CD4-positive, alpha-beta T cell treated with Interleukin-17A for 1 hour (primary cell): ENCODE results near the gene P4HA2.

Experiments used
- DNase-seq: peaks from one replicate; pipeline ENCODE4 v3.0.0-alpha.2; 2020

The P4HA2 gene

GRCh38 chr5:132221781-132222648 is 5.6 kb downstream of the P4HA2 start:
- DNase-seq, result no peak

DNA sequence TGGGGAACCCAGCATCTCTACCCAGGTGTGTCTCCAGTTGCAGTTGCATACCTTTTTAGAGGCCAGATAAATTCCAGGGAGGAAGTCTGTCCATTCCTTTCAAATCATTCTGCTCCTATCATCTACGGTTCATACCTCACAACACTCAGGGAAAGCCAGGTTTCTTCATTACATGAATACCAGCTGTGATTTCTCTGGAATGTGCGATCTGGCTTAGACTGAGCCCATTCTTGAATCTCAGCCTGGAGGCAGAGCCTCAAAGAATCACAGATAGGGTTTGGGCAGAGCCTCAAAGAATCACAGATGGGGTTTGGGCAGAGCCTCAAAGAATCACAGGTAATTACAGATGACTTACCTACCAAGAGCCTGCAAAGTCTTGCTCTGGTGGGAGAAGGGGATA is 7.2 kb downstream of the P4HA2 start:
- no peak for DNase-seq

- DNase-seq, result no peak
These were observed 7.7 kb downstream of the P4HA2 start for GRCh38 chr5:132219981-132220380.

GRCh38 chr5:132219289-132219970 is 8.2 kb downstream of the P4HA2 start:
- no peak for DNase-seq

DNA sequence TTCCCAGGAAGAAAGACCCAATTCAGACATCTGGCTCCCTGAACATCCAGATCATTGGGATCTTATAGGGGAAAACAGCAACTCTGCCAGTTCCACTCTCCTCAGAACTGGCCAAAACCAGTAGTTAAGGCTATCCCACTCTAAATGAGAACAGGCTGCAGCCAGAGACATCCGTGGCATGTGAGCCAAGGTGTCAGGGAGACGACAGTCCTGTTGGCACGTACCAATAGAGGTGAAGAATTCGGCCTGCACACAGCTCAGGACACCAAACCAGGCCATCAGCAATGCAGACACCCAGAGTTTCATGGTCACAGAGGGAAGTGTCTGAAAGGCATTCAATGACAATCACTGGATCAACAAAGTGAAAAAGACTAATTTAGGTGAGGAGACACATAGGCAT is 9.3 kb downstream of the P4HA2 start:
- no peak for DNase-seq

GRCh38 chr5:132215329-132215728 is 12.3 kb downstream of the P4HA2 start:
- no peak for DNase-seq

GRCh38 chr5:132214491-132214890 is 13.2 kb downstream of the P4HA2 start:
- DNase-seq, result no peak

GRCh38 chr5:132213666-132214065 is 14.0 kb downstream of the P4HA2 start:
- DNase-seq, result no peak

DNA sequence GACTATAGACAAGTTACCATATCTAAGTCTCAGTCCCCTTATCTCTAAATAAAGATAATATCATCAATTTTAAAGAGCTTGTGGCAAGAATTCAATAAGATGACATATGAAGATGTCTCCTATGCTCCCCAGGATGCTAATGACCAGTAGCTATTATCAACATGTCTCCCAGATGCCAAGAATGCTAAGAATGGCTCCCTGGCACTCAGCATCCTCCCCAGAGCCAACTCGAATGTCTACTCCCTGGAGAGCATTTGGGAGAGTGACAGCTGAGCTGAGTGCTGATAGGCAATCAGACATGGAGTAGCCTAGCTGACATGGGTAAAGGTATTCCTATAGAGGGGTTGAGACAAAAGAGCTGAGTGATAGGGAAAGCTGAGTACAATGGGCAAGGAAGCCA is 15.9 kb downstream of the P4HA2 start:
- no peak for DNase-seq

DNA sequence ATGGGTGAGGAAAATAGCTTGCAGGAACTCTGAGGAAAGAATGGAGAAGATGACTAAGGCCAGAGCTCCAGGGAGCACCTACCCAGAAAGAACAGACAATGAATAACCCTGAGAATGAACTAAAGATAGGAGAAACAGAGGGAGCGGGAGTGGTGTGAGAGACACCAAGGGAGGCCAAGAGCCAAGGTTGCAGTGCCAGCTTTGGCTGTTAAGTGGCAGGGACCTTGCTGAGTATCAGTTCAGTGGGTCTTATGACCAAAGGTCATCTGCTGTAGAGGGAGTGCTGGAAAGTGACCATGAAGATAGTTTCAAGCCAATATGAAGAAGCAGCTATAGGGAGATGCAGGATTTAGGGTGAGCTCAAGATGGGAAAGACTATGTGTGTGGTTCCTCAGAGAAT is 16.7 kb downstream of the P4HA2 start:
- DNase-seq, result no peak

- no peak for DNase-seq
These were observed 17.6 kb downstream of the P4HA2 start for GRCh38 chr5:132209901-132210545.

GRCh38 chr5:132209131-132209530 is 18.5 kb downstream of the P4HA2 start:
- DNase-seq, result no peak

DNA sequence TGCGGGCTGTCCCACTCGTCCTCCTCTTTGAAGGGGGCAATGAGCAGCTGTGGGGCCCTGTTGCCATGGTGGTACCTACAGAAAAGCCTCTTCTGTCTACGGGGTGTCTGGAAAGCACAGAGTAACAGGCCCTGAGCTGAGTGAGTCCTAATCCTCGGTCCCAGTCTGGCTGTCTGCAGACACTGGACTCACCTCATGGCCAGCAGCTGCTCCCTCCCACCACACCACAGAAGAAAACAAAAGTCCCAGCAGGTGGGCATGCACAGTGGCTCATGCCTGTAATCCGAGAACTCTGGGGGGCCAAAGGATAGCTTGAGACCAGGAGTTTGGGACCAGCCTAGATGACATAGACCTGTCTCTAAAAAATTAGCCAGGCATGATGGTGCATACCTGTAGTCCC is 19.9 kb downstream of the P4HA2 start:
- no peak for DNase-seq

- no peak for DNase-seq
These were observed 20.9 kb downstream of the P4HA2 start for GRCh38 chr5:132206782-132207181.

GRCh38 chr5:132205385-132206125 is 22.1 kb downstream of the P4HA2 start:
- DNase-seq, result no peak

DNA sequence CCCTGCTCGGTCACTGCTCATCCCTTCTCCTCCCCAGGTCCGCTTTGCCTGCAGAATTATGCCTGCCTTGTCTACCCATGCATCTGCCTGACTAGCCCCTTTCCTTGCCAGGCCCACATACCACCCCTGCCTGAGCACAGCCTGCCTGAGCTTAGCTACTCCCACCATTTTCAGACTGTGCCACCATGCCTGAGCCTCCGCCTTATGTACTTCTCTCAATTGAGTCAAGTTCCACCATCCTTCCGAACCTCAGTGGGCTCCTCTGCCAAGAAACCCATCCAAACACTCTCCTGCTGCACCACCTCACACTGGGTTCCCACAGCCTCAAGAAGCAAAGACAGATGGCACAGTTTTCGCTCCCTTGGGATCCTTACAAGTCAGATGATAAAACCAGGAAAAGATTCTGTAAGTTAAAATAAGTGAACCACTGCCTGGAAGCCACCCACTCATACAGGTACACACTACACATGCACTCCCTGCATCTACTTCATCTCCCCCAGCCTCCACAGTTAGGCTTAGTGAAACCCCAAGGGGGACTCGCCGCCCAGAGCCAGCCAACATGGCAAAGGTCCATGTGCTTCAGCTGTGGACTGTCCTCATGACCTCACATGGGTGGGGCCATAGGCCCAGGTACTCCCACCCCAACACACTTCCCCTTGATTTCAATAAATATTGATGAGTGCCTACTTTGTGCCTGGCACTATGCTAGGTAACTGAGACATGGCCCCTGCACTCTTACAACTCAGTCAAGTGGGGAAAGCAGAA is 23.1 kb downstream of the P4HA2 start:
- DNase-seq, result no peak

- DNase-seq, result no peak
These were observed 23.7 kb downstream of the P4HA2 start for GRCh38 chr5:132203916-132204315.

GRCh38 chr5:132203464-132203818 is 24.2 kb downstream of the P4HA2 start:
- no peak for DNase-seq

GRCh38 chr5:132202711-132203463 is 24.8 kb downstream of the P4HA2 start:
- no peak for DNase-seq

- DNase-seq, result no peak
These were observed 28.5 kb downstream of the P4HA2 start for GRCh38 chr5:132199116-132199680.

GRCh38 chr5:132198571-132198970 is 29.1 kb downstream of the P4HA2 start:
- no peak for DNase-seq
